HepG2 (cell line): ENCODE data around the gene ANKS3. TPM values are rescaled to one million over a fixed set of nuclear protein-coding genes. Genes with fewer than 3 reads are reported as not detected.

Source experiments
- ATAC-seq: fragments of 200-7000 bp; cut with Tn5 transposase; 3 replicates; pipeline ENCODE4 v1.9.1; 2020; ENCODE audit warnings: mild to moderate bottlenecking, moderate library complexity
- BruUV-seq: library from RNA; stranded (reverse); fragments of 400-500 nt; replicated peaks from 2 replicates; lab custom pipeline; 2021; lab: Mats Ljungman, UMichigan
- CTCF ChIA-PET: fragments of 300-600 bp; formaldehyde crosslinking; extraction: SDS; loops from one replicate; lab custom pipeline; 2021; ENCODE audit warnings: low total read pairs, inconsistent platforms, low intra/inter-chr PET ratio; lab: Yijun Ruan, JAX
- POLR2A ChIA-PET: fragments of 350-600 bp; sonication (Branson Sonifier 250); formaldehyde crosslinking; loops from one replicate; lab custom pipeline; 2020; ENCODE audit warnings: antibody characterized with exemption, inconsistent platforms; lab: Yijun Ruan, JAX
- DNase-seq: peaks from one replicate; pipeline ENCODE4 v3.0.0-alpha.2; 2015; ENCODE audit warnings: low spot score
- FAIRE-seq: peaks from 3 replicates; lab custom pipeline; 2011; peaks lifted over from hg19 to GRCh38; lab: Jason Lieb, UNC
- H2AFZ ChIP-seq: one replicate; pipeline ENCODE4 v1.6.1; 2011; ENCODE audit warnings: low read length, inconsistent platforms
- H3K27ac ChIP-seq: fragments of 300-600 bp; 3 replicates; pipeline ENCODE4 v1.8.0; 2011; ENCODE audit warnings: mixed run types, mild to moderate bottlenecking, mixed read lengths, low read length, inconsistent platforms; ENCODE audit not compliant: insufficient read depth; ENCODE audit errors: extremely low read length
- H3K27me3 ChIP-seq, 2 experiments: fragments of 200-600 bp in 1 of 2; 2 replicates in 1 of 2; 3 replicates in 1 of 2; pipeline versions ENCODE4 v1.6.0 to v1.8.0; 2011; ENCODE audit warnings: low read length in 2 of 2, mild to moderate bottlenecking in 2 of 2, moderate library complexity in 2 of 2, inconsistent platforms in 1 of 2; ENCODE audit not compliant: insufficient read depth in 2 of 2, control insufficient read depth in 1 of 2
- H3K36me3 ChIP-seq, 2 experiments: fragments of 200-600 bp in 1 of 2; replicated peaks in 1 of 2; 2 replicates in 1 of 2; 3 replicates in 1 of 2; pipeline versions ENCODE4 v1.5.1 to v1.8.0; 2011; ENCODE audit warnings: low read length in 2 of 2, inconsistent platforms in 1 of 2; ENCODE audit not compliant: insufficient read depth in 2 of 2, control insufficient read depth in 1 of 2
- H3K4me1 ChIP-seq: 2 replicates; pipeline ENCODE4 v1.5.1; 2012; ENCODE audit warnings: low read length, inconsistent platforms; ENCODE audit not compliant: insufficient read depth
- H3K4me2 ChIP-seq: 2 replicates; pipeline ENCODE4 v1.6.0; 2011; ENCODE audit warnings: low read depth, low read length, inconsistent platforms
- H3K4me3 ChIP-seq, 3 experiments: fragments of 200-600 bp in 1 of 3; sonication (generic), shearing (Covaris generic) in 1 of 3; replicated peaks in 1 of 3; 2 replicates each; pipeline ENCODE4 v1.5.1; 2011 to 2016; ENCODE audit warnings: low read length in 3 of 3, inconsistent platforms in 2 of 3, low read depth in 2 of 3, mild to moderate bottlenecking in 2 of 3, control low read depth in 1 of 3, mixed read lengths in 1 of 3; ENCODE audit not compliant: insufficient read depth in 1 of 3
- H3K79me2 ChIP-seq: one replicate; pipeline ENCODE4 v1.6.1; 2011; ENCODE audit warnings: low read length, inconsistent platforms; ENCODE audit not compliant: insufficient read depth
- H3K9ac ChIP-seq: 2 replicates; pipeline ENCODE4 v1.6.0; 2011; ENCODE audit warnings: mild to moderate bottlenecking, low read depth, low read length, inconsistent platforms; ENCODE audit not compliant: insufficient read depth
- H3K9me3 ChIP-seq: 2 replicates; pipeline ENCODE4 v1.5.1; 2012; ENCODE audit warnings: mild to moderate bottlenecking, low read length
- H4K20me1 ChIP-seq: 2 replicates; pipeline ENCODE4 v1.6.0; 2011; ENCODE audit warnings: inconsistent platforms, mild to moderate bottlenecking, low read length, moderate library complexity; ENCODE audit not compliant: insufficient read depth
- CAMTA2 ChIP-seq: sonication (generic); formaldehyde crosslinking; IDR thresholded peaks from 2 replicates; pipeline ENCODE4 v1.4.0; 2020; ENCODE audit warnings: mild to moderate bottlenecking, missing genetic modification reagents, borderline replicate concordance
- CBX1 ChIP-seq: IDR thresholded peaks from one replicate; pipeline ENCODE4 v1.6.1; 2016; ENCODE audit warnings: antibody characterized with exemption, low read depth
- FLYWCH1 ChIP-seq: sonication (generic); formaldehyde crosslinking; IDR thresholded peaks from 2 replicates; pipeline ENCODE4 v1.8.1; 2023; ENCODE audit warnings: mild to moderate bottlenecking, missing genetic modification reagents
- GTF3A ChIP-seq: sonication (generic); formaldehyde crosslinking; conservative IDR thresholded peaks from 2 replicates; pipeline ENCODE4 v1.4.0; 2020; ENCODE audit warnings: mild to moderate bottlenecking, missing genetic modification reagents
- HHEX ChIP-seq: IDR thresholded peaks from 2 replicates; pipeline ENCODE4 v1.6.1; 2016; ENCODE audit warnings: control low read depth
- IKZF1 ChIP-seq: fragments of 450-650 bp; IDR thresholded peaks from 2 replicates; pipeline ENCODE4 v1.7.1; 2016
- KLF15 ChIP-seq: sonication (generic); formaldehyde crosslinking; IDR thresholded peaks from 2 replicates; pipeline ENCODE4 v1.8.1; 2023; ENCODE audit warnings: borderline replicate concordance, mild to moderate bottlenecking, inconsistent platforms, missing genetic modification reagents, mixed read lengths
- NFATC3 ChIP-seq: sonication (generic); formaldehyde crosslinking; IDR thresholded peaks from 2 replicates; pipeline ENCODE4 v1.5.1; 2020; ENCODE audit warnings: mild to moderate bottlenecking, missing genetic modification reagents
- RFXAP ChIP-seq: sonication (generic); formaldehyde crosslinking; IDR thresholded peaks from 2 replicates; pipeline ENCODE4 v1.4.0; 2020; ENCODE audit warnings: missing genetic modification reagents, borderline replicate concordance
- SMC3 ChIP-seq: IDR thresholded peaks from 2 replicates; pipeline ENCODE4 v1.6.1; 2011; ENCODE audit warnings: low read length, improper control_type of control experiment
- ZNF136 ChIP-seq: sonication (generic); formaldehyde crosslinking; IDR thresholded peaks from 2 replicates; pipeline ENCODE4 v1.8.1; 2022; ENCODE audit warnings: low read depth, mild to moderate bottlenecking, moderate library complexity, missing genetic modification reagents
- ZNF253 ChIP-seq: sonication (generic); formaldehyde crosslinking; IDR thresholded peaks from 2 replicates; pipeline ENCODE4 v1.8.0; 2022; ENCODE audit warnings: mild to moderate bottlenecking, missing genetic modification reagents, borderline replicate concordance
- ZNF780A ChIP-seq: sonication (generic); formaldehyde crosslinking; IDR thresholded peaks from 2 replicates; pipeline ENCODE4 v1.8.0; 2022; ENCODE audit warnings: mild to moderate bottlenecking, missing genetic modification reagents, moderate library complexity
- ZNF788 ChIP-seq: sonication (generic); formaldehyde crosslinking; IDR thresholded peaks from 2 replicates; pipeline ENCODE4 v1.5.0; 2020; ENCODE audit warnings: mild to moderate bottlenecking, missing genetic modification reagents, borderline replicate concordance
- WGBS: methylation state at CpG from one replicate; pipeline ENCODE4 v1.1.6; 2017; ENCODE audit warnings: low lambda C conversion rate; 5-methylcytosine and 5-hydroxymethylcytosine counted together
- in situ Hi-C: cut with HindIII; loops from 2 replicates; pipeline ENCODE4 v1.10.0; 2017; ENCODE audit warnings: low pct_unique_long_range_greater_than_20kb; ENCODE audit not compliant: extremely low pct_ligation_motif_present
- intact Hi-C: fragments of 100-400 bp; cut with micrococcal nuclease; formaldehyde crosslinking; loops from one replicate; pipeline ENCODE4 v1.10.0; 2022; ENCODE audit not compliant: unreplicated experiment
- polyA plus RNA-seq, 8 experiments: library from polyadenylated mRNA; depleted of rRNA in 3 of 8; stranded (reverse) in 7 of 8; unstranded in 1 of 8; fragments of >200 nt; fragmentation: Illumina TruSeq in 4 of 8; extraction: Trizol in 4 of 8; gene quantifications; 2 replicates each; pipeline versions ENCODE4 v1.2.1 to v1.2.3, GENCODE V29; 2011 to 2016; ENCODE audit warnings: low read depth in 4 of 8, missing spikeins in 1 of 8, mixed read lengths in 1 of 8; ENCODE audit not compliant: insufficient read depth in 1 of 8
- total RNA-seq, 5 experiments: library from RNA; depleted of rRNA; stranded (reverse); fragments of >200 nt; fragmentation: Illumina TruSeq; extraction: Trizol; gene quantifications; 2 replicates each; pipeline ENCODE4 v1.2.3, GENCODE V29; 2016; ENCODE audit warnings: low read depth in 1 of 5
- TF ChIP-seq, protein P1 (sequence below): sonication (generic); formaldehyde crosslinking; IDR thresholded peaks from 2 replicates; pipeline ENCODE4 v1.4.0; 2020; ENCODE audit warnings: missing genetic modification reagents, mild to moderate bottlenecking, borderline replicate concordance

The ANKS3 gene
- total and polyA plus RNA-seq, 2 of the 13 experiments (the other 11 are each of a cell fraction or from before 2014, with no cell fraction given) = 11.4 to 15.9 TPM

DNA sequence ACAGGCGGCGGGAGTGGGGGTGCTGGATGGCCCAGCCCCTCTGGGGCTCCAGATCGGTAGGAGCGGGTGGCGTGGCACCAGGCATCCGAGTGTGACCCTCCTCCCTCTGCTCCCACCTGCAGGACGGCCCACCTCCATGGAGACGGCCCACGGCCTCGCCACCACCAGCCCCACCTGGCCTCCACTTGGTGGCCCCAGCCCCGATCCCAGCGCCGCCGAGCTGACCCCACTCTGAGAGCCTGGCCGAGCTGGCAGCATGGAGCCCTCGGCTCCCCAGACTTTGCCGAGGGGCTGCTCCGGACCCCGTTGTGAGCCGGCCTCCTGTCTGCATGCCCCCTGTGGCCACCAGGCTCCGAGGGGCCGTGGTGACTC, 45.4 kb downstream of the ANKS3 start:
- Histone ChIP-seq H3K4me1 (peaks cover 14% of the 10 kb centered on the region), H3K4me2 (no peak overlapping the region), H3K27me3 (no peaks in the 10 kb centered on the region), H3K9me3 (no peaks in the 10 kb centered on the region), H2AFZ (no peak overlapping the region), H3K79me2 (no peaks in the 10 kb centered on the region), H4K20me1 (no peaks in the 10 kb centered on the region), H3K9ac (no peak overlapping the region), H3K27ac (no peak overlapping the region), H3K36me3 (peaks cover 20 to 30% of the 10 kb centered on the region in 2 experiments; a peak in 4 of 5 replicates), H3K4me3 (no peak overlapping the region)
- no peak for TF ChIP-seq GTF3A (CRISPR knock-in tag)
- TF ChIP-seq CAMTA2 = no peak
- no peak for TF ChIP-seq NFATC3 (CRISPR knock-in tag)
- TF ChIP-seq ZNF788 (CRISPR knock-in tag) = no peak
- TF ChIP-seq, protein P1, sequence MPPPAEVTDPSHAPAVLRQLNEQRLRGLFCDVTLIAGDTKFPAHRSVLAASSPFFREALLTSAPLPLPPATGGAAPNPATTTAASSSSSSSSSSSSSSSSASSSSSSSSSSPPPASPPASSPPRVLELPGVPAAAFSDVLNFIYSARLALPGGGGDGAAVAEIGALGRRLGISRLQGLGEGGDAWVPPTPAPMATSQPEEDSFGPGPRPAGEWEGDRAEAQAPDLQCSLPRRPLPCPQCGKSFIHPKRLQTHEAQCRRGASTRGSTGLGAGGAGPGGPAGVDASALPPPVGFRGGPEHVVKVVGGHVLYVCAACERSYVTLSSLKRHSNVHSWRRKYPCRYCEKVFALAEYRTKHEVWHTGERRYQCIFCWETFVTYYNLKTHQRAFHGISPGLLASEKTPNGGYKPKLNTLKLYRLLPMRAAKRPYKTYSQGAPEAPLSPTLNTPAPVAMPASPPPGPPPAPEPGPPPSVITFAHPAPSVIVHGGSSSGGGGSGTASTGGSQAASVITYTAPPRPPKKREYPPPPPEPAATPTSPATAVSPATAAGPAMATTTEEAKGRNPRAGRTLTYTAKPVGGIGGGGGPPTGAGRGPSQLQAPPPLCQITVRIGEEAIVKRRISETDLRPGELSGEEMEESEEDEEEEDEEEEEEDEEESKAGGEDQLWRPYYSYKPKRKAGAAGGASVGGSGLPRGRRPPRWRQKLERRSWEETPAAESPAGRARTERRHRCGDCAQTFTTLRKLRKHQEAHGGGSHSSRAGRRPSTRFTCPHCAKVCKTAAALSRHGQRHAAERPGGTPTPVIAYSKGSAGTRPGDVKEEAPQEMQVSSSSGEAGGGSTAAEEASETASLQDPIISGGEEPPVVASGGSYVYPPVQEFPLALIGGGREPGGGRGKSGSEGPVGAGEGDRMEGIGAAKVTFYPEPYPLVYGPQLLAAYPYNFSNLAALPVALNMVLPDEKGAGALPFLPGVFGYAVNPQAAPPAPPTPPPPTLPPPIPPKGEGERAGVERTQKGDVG = no peak
- no peak for TF ChIP-seq ZNF780A (CRISPR knock-in tag)
- TF ChIP-seq IKZF1 = no peak
- no peak for TF ChIP-seq HHEX (CRISPR knock-in tag)
- TF ChIP-seq FLYWCH1 = no peak
- TF ChIP-seq ZNF136 (CRISPR knock-in tag) = no peak
- TF ChIP-seq CBX1 = no peak
- no peak for TF ChIP-seq SMC3
- TF ChIP-seq ZNF253 = no peak
- no peak for TF ChIP-seq KLF15 (CRISPR knock-in tag)
- no peak for TF ChIP-seq RFXAP
- DNase-seq (no peak), ATAC-seq (no peak), FAIRE-seq (no peak)
- intact Hi-C loops = no loop called here
- POLR2A ChIA-PET = no interaction called here
- CTCF ChIA-PET = no interaction called here
- in situ Hi-C loops = no loop called here
- 98% methylated on average over 13 of the region's 22 CpGs for WGBS
- no TSS peak for BruUV-seq
